GM21447 (cell line): ENCODE data around the gene TRANK1.
"Not testable (repeated sequence)": the region's sequence is repeated elsewhere in the genome, so short reads cannot be mapped to it uniquely, and the experiment has no call there.

Experiments
- ATAC-seq: cut with Tn5 transposase; IDR thresholded peaks from one replicate; pipeline ENCODE4 v1.9.1; 2021; ENCODE audit not compliant: unreplicated experiment

The TRANK1 gene

GRCh38 chr3:36923523-36923943 lies 21.3 kb downstream of the TRANK1 start:
- ATAC-seq = no peak

DNA sequence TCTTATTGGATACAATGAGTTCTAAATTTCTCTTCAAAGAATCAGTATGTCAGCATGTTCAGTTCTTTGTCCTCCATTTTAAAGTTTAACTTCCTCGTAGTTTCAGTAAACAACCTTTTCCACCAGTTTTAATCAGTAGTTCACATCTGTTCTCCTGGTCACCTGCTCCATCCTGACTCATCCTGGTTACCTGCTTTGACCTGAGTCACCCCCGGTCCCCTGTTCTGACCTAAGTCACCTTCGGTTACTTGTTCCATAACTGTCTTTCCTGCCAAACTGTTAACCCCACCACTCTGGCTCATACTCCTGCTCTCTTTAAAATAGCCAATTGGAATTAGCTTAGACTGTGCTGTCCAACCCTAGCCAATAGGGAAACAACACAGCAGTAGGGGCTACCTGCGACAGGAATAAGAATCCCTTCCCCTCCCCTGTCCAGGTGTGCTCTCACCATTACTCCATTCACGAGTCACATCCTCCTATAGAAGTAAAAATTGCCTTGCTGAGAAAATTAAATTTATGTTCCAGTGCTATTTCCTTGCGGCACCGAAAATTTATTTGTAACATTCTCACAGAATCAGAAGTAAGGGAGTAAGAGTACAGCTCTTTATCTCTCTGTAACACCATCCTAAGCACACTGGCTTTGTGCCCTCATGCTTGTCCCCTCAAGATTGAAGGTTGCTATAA lies 23.8 kb downstream of the TRANK1 start:
- no peak for ATAC-seq

GRCh38 chr3:36919439-36920160 lies 25.3 kb downstream of the TRANK1 start:
- no peak for ATAC-seq

DNA sequence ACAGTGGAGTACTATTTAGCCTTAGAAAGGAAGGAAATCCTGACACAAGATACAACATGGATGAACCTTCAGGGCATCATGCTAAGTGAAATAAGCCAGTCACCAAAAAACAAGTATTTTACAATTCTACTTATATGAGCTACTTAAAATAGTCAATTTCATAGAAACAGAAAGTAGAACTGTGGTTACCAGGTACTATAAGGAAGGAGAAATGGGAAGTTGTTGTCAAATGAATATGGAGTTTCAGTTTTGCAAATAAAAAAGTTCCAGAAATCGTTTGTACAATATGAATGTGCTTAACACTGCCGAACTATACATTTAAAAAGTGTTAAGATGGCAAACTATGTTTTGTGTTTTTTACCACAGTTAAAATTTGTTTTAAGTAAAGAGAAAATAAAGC lies 26.8 kb downstream of the TRANK1 start:
- peak; percentile 96 for ATAC-seq

- ATAC-seq = peak; percentile 88
Measured at GRCh38 chr3:36911990-36912804, 32.7 kb downstream of the TRANK1 start.

GRCh38 chr3:36909666-36910065 lies 35.2 kb downstream of the TRANK1 start:
- no peak for ATAC-seq

- no peak for ATAC-seq
Measured at GRCh38 chr3:36909181-36909580, 35.7 kb downstream of the TRANK1 start.

DNA sequence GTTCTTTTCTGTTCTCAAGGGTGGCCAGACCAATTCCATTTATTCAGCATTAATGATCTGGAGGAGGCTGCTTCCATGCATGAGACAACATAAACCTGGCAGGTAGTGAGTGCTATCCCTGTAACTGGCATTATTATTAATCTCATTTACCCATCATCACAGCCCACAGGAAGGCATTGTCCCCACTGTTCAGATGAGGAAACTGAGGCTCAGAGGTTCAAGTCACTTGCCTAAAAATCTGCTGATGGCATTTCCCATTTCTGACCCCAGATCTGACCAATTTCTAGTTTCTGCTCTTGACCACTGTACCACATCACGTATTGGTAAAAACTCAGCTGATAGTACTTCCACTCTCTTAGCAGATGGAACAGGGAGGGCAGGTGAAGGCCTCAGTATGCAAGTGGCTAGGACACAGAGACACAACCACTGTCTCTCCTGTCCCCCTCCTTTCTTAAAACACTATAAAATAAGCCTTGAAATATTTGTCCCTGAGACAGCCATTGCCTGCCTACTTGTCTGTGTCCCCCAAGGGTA lies 36.1 kb downstream of the TRANK1 start:
- ATAC-seq = no peak

DNA sequence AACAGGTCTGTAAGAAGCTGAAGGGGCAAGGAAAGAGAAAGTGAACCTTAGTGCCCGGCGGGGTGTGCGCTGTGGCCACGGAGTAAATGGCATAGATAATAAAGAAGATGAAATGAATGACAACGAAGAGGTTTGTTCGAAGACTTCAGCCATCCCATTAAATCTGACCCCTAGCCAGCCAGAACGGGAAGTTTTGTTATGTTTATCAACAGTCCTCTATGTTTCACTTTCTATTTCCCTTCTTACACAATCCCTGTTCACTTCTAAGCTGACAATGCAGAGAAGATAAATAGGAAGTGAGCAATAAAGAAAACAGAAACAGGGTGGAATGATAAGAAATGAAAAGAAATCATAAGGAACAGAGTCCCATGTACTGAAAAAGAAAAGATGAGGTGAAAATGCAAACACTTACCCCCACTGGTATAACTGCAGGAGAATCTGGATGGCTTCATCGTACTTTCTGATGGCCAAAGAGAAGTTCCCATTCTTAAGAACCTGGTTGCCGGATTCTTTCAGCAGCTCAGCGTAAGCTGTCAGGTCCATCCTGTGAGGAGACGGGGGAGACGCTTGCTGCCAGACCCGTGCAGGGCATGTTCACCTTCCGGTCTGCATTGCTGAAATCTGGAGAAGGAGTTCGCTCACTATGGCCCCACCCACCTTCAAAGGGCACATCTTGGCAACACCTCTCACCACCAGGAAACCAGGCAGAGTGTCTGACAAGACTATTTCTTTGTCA lies 36.8 kb downstream of the TRANK1 start:
- ATAC-seq = peak; percentile 29

- no peak for ATAC-seq
Measured at GRCh38 chr3:36906504-36907149, 38.2 kb downstream of the TRANK1 start.

- ATAC-seq = no peak
Measured at GRCh38 chr3:36905545-36905944, 39.3 kb downstream of the TRANK1 start.

DNA sequence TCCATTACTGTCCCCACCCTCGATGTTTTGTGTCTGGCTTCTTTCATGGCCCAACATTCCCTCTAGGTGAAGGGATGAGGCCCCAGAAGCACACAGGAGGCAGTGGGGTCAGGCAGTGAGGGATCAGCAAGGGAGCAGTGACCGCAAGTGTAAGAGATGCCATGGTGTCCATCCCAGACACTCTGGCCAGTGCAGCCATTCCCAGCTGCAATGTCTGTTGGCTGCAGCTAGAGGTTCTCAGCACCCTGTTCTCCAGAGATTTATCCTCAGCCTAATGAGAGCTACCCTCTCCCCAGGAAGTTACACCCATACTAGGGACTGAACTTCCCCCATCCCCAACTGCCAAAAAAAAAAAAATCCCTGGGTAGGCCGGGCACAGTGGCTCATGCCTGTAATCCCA lies 40.2 kb downstream of the TRANK1 start:
- no peak for ATAC-seq

GRCh38 chr3:36904065-36904464 lies 40.8 kb downstream of the TRANK1 start:
- not testable (repeated sequence) for ATAC-seq

- ATAC-seq = no peak
Measured at GRCh38 chr3:36903119-36903882, 41.6 kb downstream of the TRANK1 start.

DNA sequence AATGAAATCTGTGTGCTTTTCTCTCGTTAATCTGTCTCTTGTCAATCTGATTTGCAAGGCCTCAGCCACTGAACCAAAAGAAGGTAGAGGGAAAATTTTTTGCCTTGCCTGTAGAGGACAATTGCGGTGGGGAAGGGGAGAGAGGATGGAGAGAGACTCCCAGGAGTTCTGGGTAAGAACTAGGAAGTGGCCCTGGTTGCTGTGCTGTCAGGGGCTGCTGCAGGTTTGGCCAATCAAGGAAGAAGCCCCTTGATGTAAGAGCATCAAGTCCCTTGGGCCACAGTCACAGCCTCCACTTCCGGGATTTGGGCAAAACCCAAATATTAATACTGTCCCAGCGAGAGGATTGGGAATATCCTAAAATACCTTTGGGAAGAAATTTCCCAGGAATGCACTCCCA lies 43.3 kb downstream of the TRANK1 start:
- ATAC-seq = no peak

GRCh38 chr3:36900474-36901443 lies 44.1 kb downstream of the TRANK1 start:
- ATAC-seq = no peak

- ATAC-seq = no peak
Measured at GRCh38 chr3:36895496-36896409, 49.1 kb downstream of the TRANK1 start.
